Mesenteric fat pad (tissue), 1 donor: Measurements from ENCODE around the gene R3HDM4. TPM values are rescaled to one million over a fixed set of nuclear protein-coding genes. Genes with fewer than 3 reads are reported as not detected.

Source experiments
- DNase-seq: peaks from one replicate; pipeline ENCODE4 v3.0.0-alpha.2; 2020; ENCODE audit warnings: low spot score
- total RNA-seq: library from RNA; stranded (reverse); fragmentation: NEBNext Ultra II Directional; extraction: Animal tissue kit (Norgen Biotek cat#: 25700); gene quantifications from one replicate; pipeline ENCODE4 v1.2.1, GENCODE V29; 2021
- donor health status: DM: yes; HTN: yes; CAD: no.

R3HDM4 gene
- total RNA-seq, 1 donor from 2014 or later, result 48.2 TPM

- DNase-seq, result no peak
Observed at GRCh38 chr19:917323-918151, 4.5 kb upstream of the R3HDM4 start, which contains the start of gene KISS1R. Gene KISS1R, plus strand, starts transcription at chr19:917333. Its CDS starts 170 bp downstream, at chr19:917503.

DNA sequence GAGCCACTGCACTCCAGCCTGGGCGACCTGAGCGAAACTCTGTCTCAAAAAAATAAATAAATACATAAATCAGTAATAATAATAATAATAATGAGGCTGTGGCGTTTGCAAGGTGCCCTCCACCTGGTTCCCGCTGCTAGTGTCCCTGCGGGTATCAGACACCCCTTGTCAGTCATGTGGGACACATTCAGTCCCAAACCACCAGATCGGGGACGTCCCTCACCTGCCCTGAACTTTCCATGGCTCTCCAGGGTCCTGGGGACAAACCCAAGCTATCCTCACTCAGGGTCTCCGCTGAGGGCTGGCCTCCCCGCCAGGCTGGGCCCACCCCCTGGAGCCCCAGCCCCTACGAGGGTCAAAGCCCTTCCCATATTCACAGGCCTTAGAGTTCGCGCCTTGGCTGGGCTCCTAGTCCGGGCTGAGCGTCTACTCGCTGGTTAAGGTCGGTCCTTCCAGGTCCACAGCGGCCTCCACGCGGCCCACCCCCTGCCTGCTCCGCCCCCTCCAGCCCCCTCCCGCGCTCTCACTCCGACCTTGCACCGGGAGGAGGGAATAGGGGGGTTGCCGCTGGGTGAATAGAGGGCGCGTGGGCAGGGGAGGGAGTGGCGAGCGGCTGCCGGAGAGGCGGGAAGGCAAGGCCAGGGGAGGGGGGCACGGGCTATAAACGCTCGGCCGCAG lies 3.8 kb upstream of the R3HDM4 start:
- DNase-seq, result no peak

GRCh38 chr19:912181-913079 lies 589 bp downstream of the R3HDM4 start:
- no peak for DNase-seq

DNA sequence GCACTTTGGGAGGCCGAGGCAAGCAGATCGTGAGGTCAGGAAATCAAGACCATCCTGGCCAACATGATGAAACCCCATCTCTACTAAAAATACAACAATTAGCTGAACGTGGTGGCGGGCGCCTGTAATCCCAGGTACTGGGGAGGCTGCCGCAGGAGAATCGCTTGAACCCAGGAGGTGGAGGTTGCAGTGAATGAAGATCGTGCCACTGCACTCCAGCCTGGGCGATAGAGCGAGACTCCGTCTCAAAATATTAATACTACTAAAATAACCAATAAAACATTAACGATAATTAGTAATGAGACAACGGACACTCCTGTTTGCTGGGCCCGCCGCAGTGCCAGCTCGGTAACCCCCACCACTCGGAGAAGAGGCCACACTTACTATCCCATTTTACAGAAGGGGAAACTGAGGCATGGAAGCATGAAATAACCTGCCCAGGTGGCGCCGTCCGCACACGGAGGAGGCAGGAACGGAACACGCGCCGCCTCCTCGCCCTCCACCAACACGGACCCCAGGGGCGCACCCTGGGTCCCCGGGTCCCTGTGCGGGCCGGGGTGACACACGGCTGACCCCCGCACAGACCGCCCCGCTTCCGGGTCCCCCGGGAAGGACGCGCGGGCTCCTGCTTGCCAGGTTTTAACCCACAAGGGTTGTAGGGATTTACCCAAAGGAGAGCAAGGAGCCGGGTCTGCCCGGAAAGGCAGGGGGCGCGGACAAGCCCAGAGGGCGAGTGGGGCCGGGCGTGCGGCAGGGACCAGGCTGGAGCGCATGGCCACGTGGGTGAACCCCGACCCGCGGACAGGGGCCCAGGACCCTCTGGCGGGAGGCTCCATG lies 1.6 kb downstream of the R3HDM4 start:
- no peak for DNase-seq

DNA sequence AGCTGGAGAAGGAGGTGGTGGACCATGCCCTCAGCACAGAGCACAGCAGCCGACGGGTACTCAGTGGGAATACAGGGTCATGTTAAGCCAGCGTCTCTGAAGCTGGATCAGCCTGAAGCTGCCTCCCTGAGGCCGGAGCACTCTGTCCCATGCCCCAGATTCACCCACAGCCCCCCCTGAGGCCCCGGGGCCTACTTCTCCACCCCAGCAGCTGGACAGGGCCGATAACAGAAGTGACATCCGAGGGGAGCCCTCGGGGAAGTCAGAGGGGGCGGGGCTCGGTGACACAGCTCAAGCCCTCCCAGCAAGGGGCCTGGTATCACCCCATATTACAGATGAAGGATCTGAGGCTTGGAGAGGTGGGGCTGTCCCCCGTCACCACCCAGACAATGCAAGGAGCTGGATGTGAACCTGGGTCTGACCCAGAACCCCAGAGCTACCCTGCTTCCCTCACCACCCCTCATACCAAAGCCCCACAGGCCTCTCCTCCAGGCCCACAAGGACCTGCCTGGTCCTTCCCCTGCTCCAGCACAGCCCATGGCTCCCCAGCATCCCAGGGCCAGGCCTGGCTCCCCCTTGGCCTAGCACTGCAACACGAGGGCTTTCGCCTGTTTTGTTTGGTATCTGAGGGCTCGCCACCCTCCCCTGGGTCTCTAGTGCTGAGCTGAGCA lies 5.7 kb downstream of the R3HDM4 start:
- DNase-seq, result no peak

DNA sequence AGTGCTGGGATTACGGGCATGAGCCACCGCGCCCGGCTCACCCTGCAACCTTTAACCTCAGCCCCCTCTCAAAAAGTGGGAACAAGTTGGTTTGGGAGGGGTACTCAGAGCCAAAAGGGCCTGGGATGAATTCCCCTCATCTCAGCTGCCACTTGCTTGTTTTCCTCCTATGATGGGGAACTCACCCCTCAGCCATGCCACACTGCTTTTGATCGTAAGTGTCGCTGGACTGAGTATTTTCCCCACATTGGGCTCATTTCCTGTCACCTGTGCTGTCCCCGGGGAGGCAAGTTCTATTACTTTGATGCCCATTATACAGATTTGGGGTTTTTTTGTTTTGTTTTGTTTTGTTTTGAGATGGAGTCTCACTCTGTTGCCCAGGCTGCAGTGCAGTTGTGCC lies 6.5 kb downstream of the R3HDM4 start:
- DNase-seq, result no peak

DNA sequence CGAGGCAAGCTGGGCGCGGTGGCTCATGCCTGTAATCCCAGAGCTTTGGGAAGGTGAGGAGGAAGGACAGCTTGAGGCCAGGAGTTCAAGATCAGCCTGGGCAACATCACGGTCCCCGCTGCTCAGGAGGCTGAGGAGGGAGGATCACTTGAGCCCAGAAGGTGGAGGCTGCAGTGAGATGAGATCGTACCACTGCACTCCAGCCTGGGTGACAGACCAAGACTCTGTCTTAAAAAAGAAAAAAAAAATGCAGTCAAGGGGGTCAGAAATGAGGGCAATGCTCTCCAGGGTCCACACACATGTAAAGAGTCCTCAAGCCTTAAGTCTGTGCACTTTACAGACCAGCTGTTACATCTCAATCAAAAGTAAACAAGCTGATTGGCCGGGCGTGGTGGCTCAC lies 8.5 kb downstream of the R3HDM4 start:
- no peak for DNase-seq

DNA sequence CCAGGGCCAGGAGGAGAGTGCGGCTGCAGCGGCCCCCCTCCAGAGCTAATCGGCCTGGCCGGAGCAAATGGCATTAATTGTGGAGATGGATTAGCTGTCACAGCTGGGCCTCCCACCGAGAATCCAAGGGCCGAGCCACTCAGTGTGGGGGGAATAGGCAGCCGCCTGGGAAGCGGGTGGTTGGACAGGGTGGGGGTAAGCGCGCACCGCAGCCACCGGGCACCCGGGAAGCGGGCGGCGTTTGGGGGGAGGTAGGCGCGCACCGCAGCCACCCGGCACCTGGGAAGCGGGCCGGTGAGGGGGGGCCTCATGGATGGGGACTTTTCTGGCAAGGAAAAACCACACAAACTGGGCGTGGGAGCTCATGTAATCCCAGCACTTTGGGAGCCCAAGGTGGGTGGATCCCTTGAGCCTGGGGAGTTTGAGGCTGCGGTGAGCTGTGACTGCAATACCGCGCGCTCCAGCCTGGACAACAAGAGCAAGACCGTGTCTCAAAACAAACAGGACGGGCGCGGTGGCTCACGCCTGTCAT lies 9.7 kb downstream of the R3HDM4 start:
- no peak for DNase-seq

DNA sequence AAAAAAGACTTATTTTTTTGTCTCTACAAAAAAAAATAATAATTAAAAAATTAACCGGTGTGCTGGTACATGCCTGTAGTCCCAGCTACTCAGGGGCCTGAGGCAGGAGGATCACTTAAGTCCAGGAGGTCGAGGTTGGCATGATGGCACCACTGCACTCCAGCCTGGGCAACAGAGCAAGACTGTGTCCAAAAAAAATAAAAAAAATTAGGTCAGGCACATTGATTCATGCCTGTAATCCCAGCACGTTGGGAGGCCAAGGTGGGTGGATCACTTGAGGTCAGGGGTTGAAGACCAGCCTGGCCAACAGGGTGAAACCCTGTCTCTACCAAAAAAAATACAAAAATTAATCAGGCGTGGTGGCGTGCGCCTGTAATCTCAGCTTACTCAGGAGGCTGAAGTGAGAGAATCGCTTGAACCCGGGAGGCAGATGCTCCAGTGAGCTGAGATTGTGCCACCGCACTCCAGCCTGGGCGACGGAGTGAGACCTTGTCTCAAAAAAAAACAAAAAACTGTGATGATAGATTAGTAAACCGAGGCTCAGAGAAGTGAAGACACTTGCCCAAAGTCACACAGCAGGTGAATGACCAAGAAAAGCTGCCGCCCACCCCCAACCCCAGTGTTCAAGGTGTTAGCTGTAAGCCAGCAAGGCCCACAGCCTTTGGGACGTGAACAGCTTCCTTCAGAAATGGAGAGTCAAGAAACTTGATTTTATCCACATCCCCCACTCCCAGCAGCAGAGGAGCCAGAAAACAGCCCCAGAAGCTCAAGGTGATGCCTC lies 10.4 kb downstream of the R3HDM4 start:
- no peak for DNase-seq

- no peak for DNase-seq
Observed at GRCh38 chr19:902093-902370, 11.0 kb downstream of the R3HDM4 start.

- no peak for DNase-seq
Observed at GRCh38 chr19:901216-902092, 11.6 kb downstream of the R3HDM4 start.

DNA sequence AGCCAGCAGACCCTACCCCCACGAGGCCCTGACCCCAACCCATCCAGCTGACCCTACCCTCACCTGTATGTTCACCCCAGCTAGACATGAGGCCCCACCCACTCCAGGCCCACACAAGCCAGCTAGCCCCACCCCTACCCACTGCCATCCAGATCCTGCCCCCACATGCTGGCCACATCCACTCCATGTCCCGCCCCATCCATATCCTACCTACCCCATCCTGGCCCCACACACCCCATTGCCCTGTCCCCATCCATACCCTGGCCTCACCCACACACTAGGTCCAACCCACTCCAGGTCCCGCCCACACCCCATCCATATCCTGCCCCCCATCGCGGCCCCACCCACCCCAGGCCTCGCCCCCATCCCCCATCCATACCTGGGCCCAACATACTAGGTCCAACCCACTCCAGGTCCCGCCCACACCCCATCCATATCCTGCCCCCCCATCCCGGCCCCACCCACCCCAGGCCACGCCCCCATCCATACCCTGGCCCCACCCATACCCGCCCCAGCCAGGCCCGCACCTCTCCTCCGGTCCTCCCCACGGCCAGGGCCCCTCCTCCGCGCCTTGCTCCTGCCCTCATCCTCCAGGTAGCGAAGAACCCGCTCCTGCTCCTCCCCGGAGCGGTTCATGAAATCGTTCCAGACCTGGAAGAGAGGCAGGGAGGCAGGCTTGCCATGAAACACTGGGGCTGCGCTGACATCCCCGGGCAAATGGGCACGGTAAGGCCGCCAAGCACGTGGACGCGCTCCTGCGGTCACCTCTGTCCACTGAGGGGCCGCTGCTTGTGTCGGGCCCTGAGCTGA lies 12.5 kb downstream of the R3HDM4 start:
- no peak for DNase-seq

GRCh38 chr19:900043-900301 lies 13.0 kb downstream of the R3HDM4 start:
- no peak for DNase-seq

GRCh38 chr19:899336-900042 lies 13.5 kb downstream of the R3HDM4 start:
- no peak for DNase-seq

DNA sequence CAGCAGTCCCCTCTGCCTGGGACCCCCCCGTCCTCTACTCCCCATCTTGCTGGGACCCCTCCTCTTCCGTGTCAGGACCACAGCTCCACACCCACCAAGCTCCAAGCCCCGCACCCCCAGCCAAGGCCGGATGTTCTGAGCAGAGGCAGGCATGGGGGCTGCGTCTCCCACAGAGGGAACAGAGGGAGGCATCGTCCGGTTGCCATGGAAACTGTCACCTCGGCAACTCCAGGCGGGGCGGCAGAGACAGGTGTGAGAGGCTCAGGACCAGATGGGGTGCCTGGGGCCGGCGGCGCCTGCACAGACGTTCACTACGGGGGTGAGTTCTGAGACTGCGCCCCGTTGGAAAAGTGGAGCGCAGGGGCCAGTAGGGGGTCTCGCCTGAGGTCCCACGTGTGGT lies 14.4 kb downstream of the R3HDM4 start:
- no peak for DNase-seq

DNA sequence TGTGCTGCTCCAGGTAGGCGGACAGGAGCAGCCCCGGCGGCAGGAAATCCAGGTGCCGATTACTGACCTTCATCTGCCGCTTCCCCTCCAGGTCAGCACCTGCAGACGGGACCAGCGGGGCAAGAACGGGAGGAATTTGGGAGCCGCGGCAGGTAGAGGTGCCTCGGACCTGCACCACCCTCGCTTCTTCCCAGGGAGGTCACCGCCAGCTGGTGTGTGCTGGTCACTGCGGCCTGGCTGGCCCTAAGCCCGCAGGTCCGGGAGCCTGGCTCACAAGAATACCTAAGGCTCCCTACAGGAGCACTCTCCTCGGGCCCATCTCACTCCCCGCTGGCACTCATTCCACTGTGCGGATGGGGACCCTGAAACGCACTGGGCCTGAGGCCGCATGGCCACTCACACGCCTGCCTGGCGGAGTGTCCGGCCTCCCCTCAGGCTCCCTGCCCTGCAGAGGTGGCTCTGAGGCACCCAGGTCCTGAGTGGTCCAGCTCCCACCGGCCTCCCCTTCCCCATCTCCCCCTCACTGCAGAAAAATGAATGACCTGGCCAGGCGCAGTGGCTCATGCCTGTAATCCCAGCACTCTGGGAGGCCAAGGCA lies 15.5 kb downstream of the R3HDM4 start:
- DNase-seq, result no peak

DNA sequence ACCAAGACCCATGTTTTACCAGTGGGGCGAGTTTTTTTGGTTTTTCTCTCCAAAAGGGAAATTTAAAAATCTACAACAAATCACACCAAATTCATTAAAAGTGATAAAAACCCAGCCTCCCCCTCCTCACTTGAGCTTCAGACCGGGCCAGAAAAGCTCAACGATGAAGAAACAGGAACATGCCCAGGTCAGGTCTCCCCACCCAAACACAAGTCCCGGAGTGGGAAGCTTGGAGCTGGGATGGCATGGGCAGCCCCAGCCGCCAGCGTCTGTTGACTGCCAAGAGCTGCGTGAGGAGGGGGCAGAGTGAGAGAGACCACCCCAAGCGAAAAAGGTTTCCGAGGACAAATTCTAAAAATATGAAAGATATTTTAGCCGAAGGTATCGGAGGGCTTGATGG lies 16.0 kb downstream of the R3HDM4 start:
- no peak for DNase-seq
